Gastrocnemius medialis (tissue), 4 donors: ENCODE measurements around the gene ADGRF4. TPM values are rescaled to one million over a fixed set of nuclear protein-coding genes. Genes with fewer than 3 reads are reported as not detected.

Experiments
- ATAC-seq, 2 donors: fragments of 150-250 bp; one replicate each; pipeline ENCODE4 v1.9.1; 2016
- DNase-seq, 2 donors: peaks; one replicate each; pipeline ENCODE4 v3.0.0-alpha.2; 2019
- H3K27ac ChIP-seq, 4 donors: fragments of 200-600 bp; sonication (generic); 1 replicate in 1 of 4; 2 replicates in 3 of 4; pipeline ENCODE4 v1.5.1; 2016 to 2018; ENCODE audit warnings: mild to moderate bottlenecking in 2 of 4, moderate library complexity in 1 of 4
- H3K27me3 ChIP-seq, 3 donors: fragments of 200-600 bp; sonication (generic) in 2 of 3; 1 replicate in 1 of 3; 2 replicates in 2 of 3; pipeline versions ENCODE4 v1.5.1 to v1.6.0; 2016 to 2019; ENCODE audit warnings: mild to moderate bottlenecking in 1 of 3, moderate library complexity in 1 of 3
- H3K36me3 ChIP-seq, 2 donors: fragments of 200-600 bp; sonication (generic) in 1 of 2; one replicate each; pipeline ENCODE4 v1.5.1; 2017 to 2018
- H3K4me1 ChIP-seq, 2 donors: fragments of 200-600 bp; sonication (generic) in 1 of 2; one replicate each; pipeline ENCODE4 v1.5.1; 2016 to 2017; ENCODE audit warnings: mild to moderate bottlenecking in 2 of 2
- H3K4me3 ChIP-seq, 4 donors: fragments of 200-600 bp; sonication (generic) in 3 of 4; 1 replicate in 1 of 4; 2 replicates in 3 of 4; pipeline ENCODE4 v1.5.1; 2016 to 2019; ENCODE audit warnings: mild to moderate bottlenecking in 2 of 4
- H3K9me3 ChIP-seq, 3 donors: fragments of 200-600 bp; sonication (generic) in 2 of 3; 1 replicate in 1 of 3; 2 replicates in 2 of 3; pipeline ENCODE4 v1.5.1; 2016 to 2019
- CTCF ChIP-seq, 5 experiments: fragments of 450-650 bp in 3 of 5; fragments of 200-600 bp in 2 of 5; sonication (generic) in 2 of 5; IDR thresholded peaks in 4 of 5; conservative IDR thresholded peaks in 1 of 5; 1 replicate in 4 of 5; 2 replicates in 1 of 5; pipeline ENCODE4 v1.5.1; 2016 to 2019; ENCODE audit warnings: antibody characterized with exemption in 5 of 5, mild to moderate bottlenecking in 3 of 5, moderate library complexity in 3 of 5
- POLR2A ChIP-seq, 2 donors: fragments of 450-650 bp; IDR thresholded peaks; one replicate each; pipeline ENCODE4 v1.6.1; 2017; ENCODE audit warnings: antibody characterized with exemption in 2 of 2, mild to moderate bottlenecking in 2 of 2, moderate library complexity in 2 of 2
- in situ Hi-C, 4 donors: fragments of 200-750 bp; cut with MboI; loops; one replicate each; pipeline versions ENCODE4 v1.15.0 to v1.8.0; 2017; ENCODE audit warnings: low sequenced_read_pairs in 4 of 4
- intact Hi-C: fragments of 100-400 bp; cut with DNase I; formaldehyde crosslinking; loops from one replicate; pipeline ENCODE4 v1.15.1; 2023; ENCODE audit warnings: low total_unique reads
- total RNA-seq, 4 donors: library from RNA; depleted of rRNA; stranded (reverse); fragments of >200 nt; gene quantifications; one replicate each; pipeline versions ENCODE4 v1.1.0 to v1.2.3, GENCODE V29; 2016

ADGRF4 gene
- total RNA-seq, 4 donors from 2014 or later, result 0.07 TPM; not detected in 3

GRCh38 chr6:47749757-47750156, 51.4 kb downstream of the ADGRF4 start:
- intact Hi-C loops, result no loop called here
- Histone ChIP-seq H3K4me3 (no peak overlapping the region), H3K27ac (no peak overlapping the region), H3K36me3 (no peaks in the 10 kb centered on the region), H3K4me1 (no peaks in the 10 kb centered on the region), H3K27me3 (no peaks in the 10 kb centered on the region), H3K9me3 (no peaks in the 10 kb centered on the region)
- TF ChIP-seq CTCF (IDR thresholded peaks at IDR 0.05 in 4 of 5, conservative IDR thresholded peaks at IDR 0.05 in 1 of 5) (no peak), POLR2A (IDR thresholded peaks at IDR 0.05) (no peak)
- no peak for ATAC-seq
- in situ Hi-C loops, result no loop called here
- DNase-seq, result no peak

GRCh38 chr6:47752801-47753200, 54.4 kb downstream of the ADGRF4 start:
- Histone ChIP-seq H3K9me3 (no peaks in the 10 kb centered on the region), H3K27me3 (no peaks in the 10 kb centered on the region), H3K36me3 (no peaks in the 10 kb centered on the region), H3K4me1 (no peaks in the 10 kb centered on the region), H3K4me3 (no peak overlapping the region), H3K27ac (no peak overlapping the region)
- no peak for TF ChIP-seq POLR2A (IDR thresholded peaks at IDR 0.05)
- TF ChIP-seq CTCF (IDR thresholded peaks at IDR 0.05 in 4 of 5, conservative IDR thresholded peaks at IDR 0.05 in 1 of 5), result no peak
- intact Hi-C loops, result no loop called here
- DNase-seq (no peak), ATAC-seq (no peak)
- in situ Hi-C loops, result no loop called here

- no peak for ATAC-seq
- Histone ChIP-seq H3K27me3 (no peaks in the 10 kb centered on the region), H3K36me3 (no peaks in the 10 kb centered on the region), H3K4me3 (no peak overlapping the region), H3K27ac (no peak overlapping the region), H3K4me1 (no peaks in the 10 kb centered on the region), H3K9me3 (no peaks in the 10 kb centered on the region)
- intact Hi-C loops, result no loop called here
- no peak for DNase-seq
- in situ Hi-C loops, result no loop called here
- TF ChIP-seq POLR2A (IDR thresholded peaks at IDR 0.05), result no peak
- no peak for TF ChIP-seq CTCF (IDR thresholded peaks at IDR 0.05 in 4 of 5, conservative IDR thresholded peaks at IDR 0.05 in 1 of 5)
These were observed 61.0 kb downstream of the ADGRF4 start for GRCh38 chr6:47759364-47759763.

GRCh38 chr6:47762502-47762901, 64.1 kb downstream of the ADGRF4 start:
- Histone ChIP-seq H3K27ac (no peak overlapping the region), H3K4me1 (no peaks in the 10 kb centered on the region), H3K27me3 (no peaks in the 10 kb centered on the region), H3K4me3 (no peak overlapping the region), H3K36me3 (no peaks in the 10 kb centered on the region), H3K9me3 (no peaks in the 10 kb centered on the region)
- intact Hi-C loops, result no loop called here
- in situ Hi-C loops, result no loop called here
- DNase-seq (no peak), ATAC-seq (no peak)
- TF ChIP-seq CTCF (IDR thresholded peaks at IDR 0.05 in 4 of 5, conservative IDR thresholded peaks at IDR 0.05 in 1 of 5) (no peak), POLR2A (IDR thresholded peaks at IDR 0.05) (no peak)

GRCh38 chr6:47766445-47766844, 68.1 kb downstream of the ADGRF4 start:
- in situ Hi-C loops, result no loop called here
- no peak overlapping the region for H3K4me3 ChIP-seq
- ATAC-seq (no peak), DNase-seq (no peak)
- H3K27me3 ChIP-seq, result no peaks in the 10 kb centered on the region
- no peaks in the 10 kb centered on the region for H3K9me3 ChIP-seq
- no peaks in the 10 kb centered on the region for H3K4me1 ChIP-seq
- no peaks in the 10 kb centered on the region for H3K36me3 ChIP-seq
- H3K27ac ChIP-seq, result no peak overlapping the region
- TF ChIP-seq CTCF (IDR thresholded peaks at IDR 0.05 in 4 of 5, conservative IDR thresholded peaks at IDR 0.05 in 1 of 5) (no peak), POLR2A (IDR thresholded peaks at IDR 0.05) (no peak)
- intact Hi-C loops, result no loop called here
